HEK293 (cell line): ENCODE results near the gene MAB21L3.

Experiments
- CTCF ChIA-PET: fragments of 350-600 bp; formaldehyde crosslinking; extraction: SDS; loops from one replicate; lab custom pipeline; 2021; ENCODE audit warnings: antibody characterized with exemption; lab: Yijun Ruan, JAX
- POLR2A ChIA-PET: fragments of 300-600 bp; formaldehyde crosslinking; extraction: SDS; loops from one replicate; lab custom pipeline; 2020; ENCODE audit warnings: antibody characterized with exemption, inconsistent platforms; lab: Yijun Ruan, JAX
- H3K27ac ChIP-seq: fragments of 200-500 bp; sonication (Bioruptor generic); 2 replicates; pipeline ENCODE4 v1.5.1; 2014; ENCODE audit warnings: low read depth, low read length, control low read depth, inconsistent platforms; ENCODE audit errors: extremely low read depth
- H3K36me3 ChIP-seq, 2 experiments: fragments of 200-500 bp in 1 of 2; sonication (Bioruptor generic) in 1 of 2; 1 replicate in 1 of 2; 2 replicates in 1 of 2; pipeline ENCODE4 v1.5.1; 2014 to 2017; ENCODE audit warnings: inconsistent platforms in 2 of 2, low read length in 2 of 2; ENCODE audit not compliant: control insufficient read depth in 2 of 2, insufficient read depth in 1 of 2
- H3K4me1 ChIP-seq: fragments of 200-500 bp; sonication (Bioruptor generic); 2 replicates; pipeline ENCODE4 v1.5.1; 2014; ENCODE audit warnings: mild to moderate bottlenecking, low read length, inconsistent platforms; ENCODE audit not compliant: control insufficient read depth, insufficient read depth
- H3K4me3 ChIP-seq: 2 replicates; pipeline ENCODE4 v1.5.1; 2011; ENCODE audit warnings: low read depth, mild to moderate bottlenecking, control low read depth, low read length, moderate library complexity
- H3K9me3 ChIP-seq: fragments of 200-500 bp; sonication (Bioruptor generic); 2 replicates; pipeline ENCODE4 v1.5.1; 2014; ENCODE audit warnings: low read depth, low read length, inconsistent platforms; ENCODE audit not compliant: control insufficient read depth, insufficient read depth
- HOXD13 ChIP-seq: sonication (generic); formaldehyde crosslinking; IDR thresholded peaks from 2 replicates; pipeline ENCODE4 v1.8.0; 2022; ENCODE audit warnings: missing genetic modification reagents, borderline replicate concordance
- KLF8 ChIP-seq: fragments of 450-650 bp; formaldehyde crosslinking; IDR thresholded peaks from 2 replicates; pipeline ENCODE4 v1.5.1; 2016; ENCODE audit warnings: missing biosample characterization, missing genetic modification characterization
- OSR2 ChIP-seq: fragments of 450-650 bp; formaldehyde crosslinking; IDR thresholded peaks from 2 replicates; pipeline ENCODE4 v1.5.1; 2016; ENCODE audit warnings: missing biosample characterization, missing genetic modification characterization
- YY1 ChIP-seq: fragments of 450-650 bp; formaldehyde crosslinking; IDR thresholded peaks from 2 replicates; pipeline ENCODE4 v1.5.1; 2018; ENCODE audit warnings: missing biosample characterization, missing genetic modification characterization
- ZNF155 ChIP-seq: fragments of 450-650 bp; formaldehyde crosslinking; IDR thresholded peaks from 2 replicates; pipeline ENCODE4 v1.5.1; 2016; ENCODE audit warnings: missing biosample characterization, missing genetic modification characterization
- ZNF157 ChIP-seq: fragments of 450-650 bp; formaldehyde crosslinking; IDR thresholded peaks from 2 replicates; pipeline ENCODE4 v1.5.1; 2016; ENCODE audit warnings: missing biosample characterization, missing genetic modification characterization
- ZNF2 ChIP-seq: fragments of 450-650 bp; formaldehyde crosslinking; IDR thresholded peaks from 2 replicates; pipeline ENCODE4 v1.5.1; 2016; ENCODE audit warnings: missing biosample characterization, missing genetic modification characterization
- ZNF221 ChIP-seq: fragments of 450-650 bp; formaldehyde crosslinking; IDR thresholded peaks from 2 replicates; pipeline ENCODE4 v1.5.1; 2017; ENCODE audit warnings: missing biosample characterization, missing genetic modification characterization, borderline replicate concordance
- ZNF391 ChIP-seq: fragments of 450-650 bp; formaldehyde crosslinking; IDR thresholded peaks from 2 replicates; pipeline ENCODE4 v1.5.1; 2016; ENCODE audit warnings: low read depth, missing biosample characterization, missing genetic modification characterization, borderline replicate concordance
- ZNF416 ChIP-seq: fragments of 450-650 bp; formaldehyde crosslinking; IDR thresholded peaks from 2 replicates; pipeline ENCODE4 v1.5.1; 2016; ENCODE audit warnings: missing biosample characterization, missing genetic modification characterization
- ZNF514 ChIP-seq: fragments of 450-650 bp; formaldehyde crosslinking; IDR thresholded peaks from 2 replicates; pipeline ENCODE4 v1.5.1; 2016; ENCODE audit warnings: missing biosample characterization, missing genetic modification characterization
- ZNF596 ChIP-seq: fragments of 450-650 bp; IDR thresholded peaks from 2 replicates; pipeline ENCODE4 v1.5.0; 2018; ENCODE audit warnings: missing biosample characterization, mild to moderate bottlenecking, missing genetic modification characterization, moderate library complexity
- ZNF629 ChIP-seq: fragments of 450-650 bp; formaldehyde crosslinking; IDR thresholded peaks from 2 replicates; pipeline ENCODE4 v1.5.1; 2017; ENCODE audit warnings: missing biosample characterization, missing genetic modification characterization
- ZNF658 ChIP-seq: fragments of 450-650 bp; formaldehyde crosslinking; IDR thresholded peaks from 2 replicates; pipeline ENCODE4; 2016; ENCODE audit warnings: missing biosample characterization, missing genetic modification characterization
- ZNF747 ChIP-seq: fragments of 450-650 bp; formaldehyde crosslinking; IDR thresholded peaks from 2 replicates; pipeline ENCODE4 v1.5.1; 2016; ENCODE audit warnings: missing biosample characterization, missing genetic modification characterization
- ZNF777 ChIP-seq: fragments of 450-650 bp; formaldehyde crosslinking; IDR thresholded peaks from 2 replicates; pipeline ENCODE4 v1.5.1; 2017; ENCODE audit warnings: missing biosample characterization, missing genetic modification characterization, borderline replicate concordance
- TF ChIP-seq, protein P1 (sequence below): fragments of 450-650 bp; formaldehyde crosslinking; IDR thresholded peaks from 2 replicates; pipeline ENCODE4 v1.5.1; 2016; ENCODE audit warnings: missing biosample characterization, missing genetic modification characterization
- TF ChIP-seq, protein P2 (sequence below): fragments of 450-650 bp; formaldehyde crosslinking; IDR thresholded peaks from 2 replicates; pipeline ENCODE4 v1.5.1; 2016; ENCODE audit warnings: missing biosample characterization, missing genetic modification characterization, low read depth
- TF ChIP-seq, protein P3 (sequence below): fragments of 450-650 bp; IDR thresholded peaks from 2 replicates; pipeline ENCODE4 v1.5.1; 2018; ENCODE audit warnings: missing biosample characterization, mild to moderate bottlenecking, missing genetic modification characterization
- TF ChIP-seq, protein P4 (sequence below): fragments of 450-650 bp; formaldehyde crosslinking; IDR thresholded peaks from 2 replicates; pipeline ENCODE4 v1.5.1; 2016; ENCODE audit warnings: missing biosample characterization, missing genetic modification characterization, borderline replicate concordance
- TF ChIP-seq, protein P5 (sequence below): fragments of 450-650 bp; formaldehyde crosslinking; IDR thresholded peaks from 2 replicates; pipeline ENCODE4 v1.5.1; 2016; ENCODE audit warnings: missing biosample characterization, missing genetic modification characterization
- TF ChIP-seq, protein P6 (sequence below): fragments of 450-650 bp; formaldehyde crosslinking; IDR thresholded peaks from 2 replicates; pipeline ENCODE4 v1.5.1; 2017; ENCODE audit warnings: missing biosample characterization, missing genetic modification characterization

Gene MAB21L3

DNA sequence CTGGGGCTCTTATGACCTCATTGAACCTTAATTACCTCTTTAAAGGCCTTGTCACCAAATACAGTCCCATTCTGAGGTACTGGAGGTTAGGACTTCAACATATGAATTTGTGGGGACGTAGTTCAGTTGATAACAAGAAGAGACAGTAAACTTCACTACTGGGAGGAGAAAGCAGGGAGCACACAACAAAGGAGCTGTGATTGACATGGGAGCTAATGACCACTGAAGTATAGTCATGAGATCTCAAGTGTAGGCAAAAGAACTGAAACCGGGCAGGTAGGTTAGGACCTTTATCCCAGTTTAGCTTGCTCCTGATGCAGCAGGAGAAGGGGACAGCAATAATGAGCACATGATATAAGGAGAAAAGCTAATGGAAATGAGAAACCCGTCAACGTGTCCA, 11.8 kb upstream of the MAB21L3 start:
- ChIA-PET POLR2A (no interaction called here), CTCF (interaction anchor here (1.0 to 3.1 kb wide), 3 partner anchors 40 to 400 kb away, joined by 3 to 8 read pairs (median 4); no protein-coding TSS in a partner anchor)
- Histone ChIP-seq H3K4me3 (no peak overlapping the region), H3K36me3 (no peaks in the 10 kb centered on the region), H3K9me3 (no peaks in the 10 kb centered on the region), H3K27ac (no peak overlapping the region), H3K4me1 (no peaks in the 10 kb centered on the region)
- TF ChIP-seq ZNF596: no peak
- TF ChIP-seq ZNF658 (tag by site-specific recombination): no peak
- TF ChIP-seq ZNF157 (tag by site-specific recombination): no peak
- no peak for TF ChIP-seq KLF8 (tag by site-specific recombination)
- TF ChIP-seq ZNF416 (tag by site-specific recombination): no peak
- TF ChIP-seq, protein P1, sequence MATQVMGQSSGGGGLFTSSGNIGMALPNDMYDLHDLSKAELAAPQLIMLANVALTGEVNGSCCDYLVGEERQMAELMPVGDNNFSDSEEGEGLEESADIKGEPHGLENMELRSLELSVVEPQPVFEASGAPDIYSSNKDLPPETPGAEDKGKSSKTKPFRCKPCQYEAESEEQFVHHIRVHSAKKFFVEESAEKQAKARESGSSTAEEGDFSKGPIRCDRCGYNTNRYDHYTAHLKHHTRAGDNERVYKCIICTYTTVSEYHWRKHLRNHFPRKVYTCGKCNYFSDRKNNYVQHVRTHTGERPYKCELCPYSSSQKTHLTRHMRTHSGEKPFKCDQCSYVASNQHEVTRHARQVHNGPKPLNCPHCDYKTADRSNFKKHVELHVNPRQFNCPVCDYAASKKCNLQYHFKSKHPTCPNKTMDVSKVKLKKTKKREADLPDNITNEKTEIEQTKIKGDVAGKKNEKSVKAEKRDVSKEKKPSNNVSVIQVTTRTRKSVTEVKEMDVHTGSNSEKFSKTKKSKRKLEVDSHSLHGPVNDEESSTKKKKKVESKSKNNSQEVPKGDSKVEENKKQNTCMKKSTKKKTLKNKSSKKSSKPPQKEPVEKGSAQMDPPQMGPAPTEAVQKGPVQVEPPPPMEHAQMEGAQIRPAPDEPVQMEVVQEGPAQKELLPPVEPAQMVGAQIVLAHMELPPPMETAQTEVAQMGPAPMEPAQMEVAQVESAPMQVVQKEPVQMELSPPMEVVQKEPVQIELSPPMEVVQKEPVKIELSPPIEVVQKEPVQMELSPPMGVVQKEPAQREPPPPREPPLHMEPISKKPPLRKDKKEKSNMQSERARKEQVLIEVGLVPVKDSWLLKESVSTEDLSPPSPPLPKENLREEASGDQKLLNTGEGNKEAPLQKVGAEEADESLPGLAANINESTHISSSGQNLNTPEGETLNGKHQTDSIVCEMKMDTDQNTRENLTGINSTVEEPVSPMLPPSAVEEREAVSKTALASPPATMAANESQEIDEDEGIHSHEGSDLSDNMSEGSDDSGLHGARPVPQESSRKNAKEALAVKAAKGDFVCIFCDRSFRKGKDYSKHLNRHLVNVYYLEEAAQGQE (tag by site-specific recombination): no peak
- TF ChIP-seq, protein P2, sequence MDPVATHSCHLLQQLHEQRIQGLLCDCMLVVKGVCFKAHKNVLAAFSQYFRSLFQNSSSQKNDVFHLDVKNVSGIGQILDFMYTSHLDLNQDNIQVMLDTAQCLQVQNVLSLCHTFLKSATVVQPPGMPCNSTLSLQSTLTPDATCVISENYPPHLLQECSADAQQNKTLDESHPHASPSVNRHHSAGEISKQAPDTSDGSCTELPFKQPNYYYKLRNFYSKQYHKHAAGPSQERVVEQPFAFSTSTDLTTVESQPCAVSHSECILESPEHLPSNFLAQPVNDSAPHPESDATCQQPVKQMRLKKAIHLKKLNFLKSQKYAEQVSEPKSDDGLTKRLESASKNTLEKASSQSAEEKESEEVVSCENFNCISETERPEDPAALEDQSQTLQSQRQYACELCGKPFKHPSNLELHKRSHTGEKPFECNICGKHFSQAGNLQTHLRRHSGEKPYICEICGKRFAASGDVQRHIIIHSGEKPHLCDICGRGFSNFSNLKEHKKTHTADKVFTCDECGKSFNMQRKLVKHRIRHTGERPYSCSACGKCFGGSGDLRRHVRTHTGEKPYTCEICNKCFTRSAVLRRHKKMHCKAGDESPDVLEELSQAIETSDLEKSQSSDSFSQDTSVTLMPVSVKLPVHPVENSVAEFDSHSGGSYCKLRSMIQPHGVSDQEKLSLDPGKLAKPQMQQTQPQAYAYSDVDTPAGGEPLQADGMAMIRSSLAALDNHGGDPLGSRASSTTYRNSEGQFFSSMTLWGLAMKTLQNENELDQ (tag by site-specific recombination): no peak
- TF ChIP-seq, protein P3, sequence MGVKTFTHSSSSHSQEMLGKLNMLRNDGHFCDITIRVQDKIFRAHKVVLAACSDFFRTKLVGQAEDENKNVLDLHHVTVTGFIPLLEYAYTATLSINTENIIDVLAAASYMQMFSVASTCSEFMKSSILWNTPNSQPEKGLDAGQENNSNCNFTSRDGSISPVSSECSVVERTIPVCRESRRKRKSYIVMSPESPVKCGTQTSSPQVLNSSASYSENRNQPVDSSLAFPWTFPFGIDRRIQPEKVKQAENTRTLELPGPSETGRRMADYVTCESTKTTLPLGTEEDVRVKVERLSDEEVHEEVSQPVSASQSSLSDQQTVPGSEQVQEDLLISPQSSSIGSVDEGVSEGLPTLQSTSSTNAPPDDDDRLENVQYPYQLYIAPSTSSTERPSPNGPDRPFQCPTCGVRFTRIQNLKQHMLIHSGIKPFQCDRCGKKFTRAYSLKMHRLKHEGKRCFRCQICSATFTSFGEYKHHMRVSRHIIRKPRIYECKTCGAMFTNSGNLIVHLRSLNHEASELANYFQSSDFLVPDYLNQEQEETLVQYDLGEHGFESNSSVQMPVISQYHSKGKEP (tag by site-specific recombination): no peak
- no peak for TF ChIP-seq ZNF221 (tag by site-specific recombination)
- TF ChIP-seq YY1 (tag by site-specific recombination): no peak

DNA sequence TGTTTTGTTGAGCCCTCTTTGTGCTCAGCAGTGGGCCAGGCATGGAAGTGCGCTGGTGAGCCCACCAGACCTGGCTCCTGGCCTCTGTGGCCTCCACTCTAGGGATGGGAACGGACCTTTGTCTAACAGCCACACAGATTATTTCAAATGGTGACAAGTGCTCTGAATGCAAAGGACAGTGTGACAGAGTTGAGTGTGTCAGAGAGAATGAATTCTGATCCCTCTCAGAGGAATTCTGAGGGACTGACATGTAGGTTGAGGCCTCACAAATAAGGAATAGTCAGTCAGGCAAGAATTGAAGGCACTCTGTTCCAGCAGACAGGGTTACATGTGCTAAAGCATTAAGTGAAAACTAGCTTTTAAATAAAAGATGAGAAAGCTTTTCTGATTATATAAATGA, 11.3 kb upstream of the MAB21L3 start:
- POLR2A ChIA-PET: no interaction called here
- H3K9me3 ChIP-seq: no peaks in the 10 kb centered on the region
- H3K4me1 ChIP-seq: no peaks in the 10 kb centered on the region
- CTCF ChIA-PET: interaction anchor here (1.0 kb wide), 1 partner anchor 400 kb away, joined by 3 read pairs; no protein-coding TSS in a partner anchor
- no peak overlapping the region for H3K4me3 ChIP-seq
- H3K36me3 ChIP-seq: no peaks in the 10 kb centered on the region
- no peak overlapping the region for H3K27ac ChIP-seq
- no peak for TF ChIP-seq ZNF155 (tag by site-specific recombination)
- TF ChIP-seq, protein P4, sequence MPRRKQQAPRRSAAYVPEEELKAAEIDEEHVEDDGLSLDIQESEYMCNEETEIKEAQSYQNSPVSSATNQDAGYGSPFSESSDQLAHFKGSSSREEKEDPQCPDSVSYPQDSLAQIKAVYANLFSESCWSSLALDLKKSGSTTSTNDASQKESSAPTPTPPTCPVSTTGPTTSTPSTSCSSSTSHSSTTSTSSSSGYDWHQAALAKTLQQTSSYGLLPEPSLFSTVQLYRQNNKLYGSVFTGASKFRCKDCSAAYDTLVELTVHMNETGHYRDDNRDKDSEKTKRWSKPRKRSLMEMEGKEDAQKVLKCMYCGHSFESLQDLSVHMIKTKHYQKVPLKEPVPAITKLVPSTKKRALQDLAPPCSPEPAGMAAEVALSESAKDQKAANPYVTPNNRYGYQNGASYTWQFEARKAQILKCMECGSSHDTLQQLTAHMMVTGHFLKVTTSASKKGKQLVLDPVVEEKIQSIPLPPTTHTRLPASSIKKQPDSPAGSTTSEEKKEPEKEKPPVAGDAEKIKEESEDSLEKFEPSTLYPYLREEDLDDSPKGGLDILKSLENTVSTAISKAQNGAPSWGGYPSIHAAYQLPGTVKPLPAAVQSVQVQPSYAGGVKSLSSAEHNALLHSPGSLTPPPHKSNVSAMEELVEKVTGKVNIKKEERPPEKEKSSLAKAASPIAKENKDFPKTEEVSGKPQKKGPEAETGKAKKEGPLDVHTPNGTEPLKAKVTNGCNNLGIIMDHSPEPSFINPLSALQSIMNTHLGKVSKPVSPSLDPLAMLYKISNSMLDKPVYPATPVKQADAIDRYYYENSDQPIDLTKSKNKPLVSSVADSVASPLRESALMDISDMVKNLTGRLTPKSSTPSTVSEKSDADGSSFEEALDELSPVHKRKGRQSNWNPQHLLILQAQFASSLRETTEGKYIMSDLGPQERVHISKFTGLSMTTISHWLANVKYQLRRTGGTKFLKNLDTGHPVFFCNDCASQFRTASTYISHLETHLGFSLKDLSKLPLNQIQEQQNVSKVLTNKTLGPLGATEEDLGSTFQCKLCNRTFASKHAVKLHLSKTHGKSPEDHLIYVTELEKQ: no peak
- TF ChIP-seq YY1 (tag by site-specific recombination): no peak
- TF ChIP-seq ZNF747: no peak
- TF ChIP-seq ZNF629 (tag by site-specific recombination): no peak
- TF ChIP-seq ZNF514 (tag by site-specific recombination): no peak
- TF ChIP-seq OSR2: no peak
- TF ChIP-seq ZNF2: no peak
- TF ChIP-seq, protein P5, sequence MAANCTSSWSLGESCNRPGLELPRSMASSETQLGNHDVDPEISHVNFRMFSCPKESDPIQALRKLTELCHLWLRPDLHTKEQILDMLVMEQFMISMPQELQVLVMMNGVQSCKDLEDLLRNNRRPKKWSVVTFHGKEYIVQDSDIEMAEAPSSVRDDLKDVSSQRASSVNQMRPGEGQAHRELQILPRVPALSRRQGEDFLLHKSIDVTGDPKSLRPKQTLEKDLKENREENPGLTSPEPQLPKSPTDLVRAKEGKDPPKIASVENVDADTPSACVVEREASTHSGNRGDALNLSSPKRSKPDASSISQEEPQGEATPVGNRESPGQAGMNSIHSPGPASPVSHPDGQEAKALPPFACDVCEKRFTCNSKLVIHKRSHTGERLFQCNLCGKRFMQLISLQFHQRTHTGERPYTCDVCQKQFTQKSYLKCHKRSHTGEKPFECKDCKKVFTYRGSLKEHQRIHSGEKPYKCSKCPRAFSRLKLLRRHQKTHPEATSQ (tag by site-specific recombination): no peak
- no peak for TF ChIP-seq HOXD13 (CRISPR knock-in tag)
- TF ChIP-seq ZNF777 (tag by site-specific recombination): no peak
- TF ChIP-seq ZNF391 (tag by site-specific recombination): no peak
- TF ChIP-seq, protein P6, sequence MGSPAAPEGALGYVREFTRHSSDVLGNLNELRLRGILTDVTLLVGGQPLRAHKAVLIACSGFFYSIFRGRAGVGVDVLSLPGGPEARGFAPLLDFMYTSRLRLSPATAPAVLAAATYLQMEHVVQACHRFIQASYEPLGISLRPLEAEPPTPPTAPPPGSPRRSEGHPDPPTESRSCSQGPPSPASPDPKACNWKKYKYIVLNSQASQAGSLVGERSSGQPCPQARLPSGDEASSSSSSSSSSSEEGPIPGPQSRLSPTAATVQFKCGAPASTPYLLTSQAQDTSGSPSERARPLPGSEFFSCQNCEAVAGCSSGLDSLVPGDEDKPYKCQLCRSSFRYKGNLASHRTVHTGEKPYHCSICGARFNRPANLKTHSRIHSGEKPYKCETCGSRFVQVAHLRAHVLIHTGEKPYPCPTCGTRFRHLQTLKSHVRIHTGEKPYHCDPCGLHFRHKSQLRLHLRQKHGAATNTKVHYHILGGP: no peak
